ENCODE results near the gene SLC7A4.
"Not testable (repeated sequence)": the region's sequence is repeated elsewhere in the genome, so short reads cannot be mapped to it uniquely, and the experiment has no call there.

SLC7A4 gene

DNA sequence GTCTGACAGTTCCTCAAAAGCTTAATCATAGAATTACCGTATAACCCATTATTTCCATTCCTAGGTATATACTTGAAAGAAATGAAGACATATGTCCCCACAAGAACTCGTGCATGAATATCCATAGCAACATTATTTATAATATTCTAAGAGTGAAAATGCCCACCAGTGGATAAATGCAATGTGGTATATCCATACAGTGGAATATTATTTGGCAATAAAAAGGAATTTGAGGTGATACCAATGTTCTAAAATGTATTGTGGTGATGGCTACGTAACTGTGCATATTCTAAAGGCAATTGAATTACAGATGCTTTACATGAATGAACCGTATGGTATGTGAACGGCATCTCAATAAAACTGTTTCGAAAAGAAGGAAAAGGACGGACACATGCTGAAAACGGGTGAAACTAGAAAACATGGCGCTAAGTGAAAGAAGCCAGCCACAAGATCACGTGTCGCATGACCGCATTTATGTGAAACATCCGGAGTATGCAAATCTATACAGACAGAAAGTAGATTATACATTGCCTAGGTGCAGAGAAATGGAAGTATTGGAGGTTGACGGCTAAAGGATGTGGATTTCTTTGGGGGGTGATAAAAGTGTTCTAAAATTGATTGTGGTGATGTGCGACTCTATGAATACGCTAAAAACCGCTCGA is 29.4 kb upstream of the SLC7A4 start:
- not testable (repeated sequence) for DNase-seq

DNA sequence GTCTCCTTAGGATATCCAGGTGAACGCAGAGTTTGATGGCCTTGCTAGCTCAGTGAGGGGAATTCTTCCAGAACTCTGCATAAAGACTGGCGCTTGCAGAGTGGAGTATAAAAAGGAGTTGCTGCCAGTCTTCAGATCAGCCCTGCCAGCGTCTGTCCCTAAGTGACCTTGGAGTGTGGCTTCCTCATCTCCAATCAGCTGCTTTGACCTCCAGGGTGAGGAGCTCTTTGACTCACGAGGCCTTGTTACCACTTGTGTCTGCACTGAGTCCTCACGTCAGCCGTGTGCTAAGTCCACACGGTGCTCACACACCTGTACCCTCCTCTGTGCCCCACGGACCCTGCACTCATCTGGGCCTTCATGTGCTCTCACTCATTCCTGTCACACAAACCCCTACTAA is 28.0 kb upstream of the SLC7A4 start:
- DNase-seq: not testable (repeated sequence)

DNA sequence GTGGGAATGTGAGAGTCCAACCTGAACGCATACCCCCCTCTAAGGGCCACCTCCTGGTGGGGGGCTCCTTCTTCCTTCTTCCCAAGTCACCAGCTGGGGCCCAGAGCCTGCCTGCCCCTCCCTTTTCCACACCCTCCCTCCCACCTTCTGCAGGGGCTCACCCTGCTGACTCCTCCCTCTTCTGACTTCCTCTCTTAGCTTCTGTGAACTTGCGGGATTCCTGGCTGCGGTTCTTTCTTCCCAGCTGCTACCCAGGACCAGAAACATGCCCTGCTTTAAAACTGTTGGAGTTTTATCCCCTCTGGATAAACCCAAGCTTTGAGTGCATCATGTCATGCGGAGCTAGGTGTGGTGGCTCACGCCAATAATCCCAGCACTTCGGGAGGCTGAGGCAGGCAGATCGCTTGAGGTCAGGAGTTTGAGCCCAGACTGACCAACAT is 23.5 kb upstream of the SLC7A4 start:
- DNase-seq: no peak

DNA sequence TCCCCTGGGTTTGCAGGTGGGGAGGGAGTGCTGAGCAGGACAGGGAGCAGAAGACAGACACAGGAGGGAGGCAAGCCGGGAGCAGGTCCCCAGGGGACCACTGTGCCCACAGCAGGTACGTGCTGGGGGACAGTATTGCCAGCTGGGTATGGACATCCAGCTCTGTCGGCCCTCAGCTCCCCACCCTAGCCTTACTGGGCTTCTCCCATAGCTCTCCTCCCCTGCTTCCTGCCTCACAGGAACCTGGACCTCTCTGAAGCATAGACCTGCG is 23.1 kb upstream of the SLC7A4 start:
- DNase-seq: no peak

DNA sequence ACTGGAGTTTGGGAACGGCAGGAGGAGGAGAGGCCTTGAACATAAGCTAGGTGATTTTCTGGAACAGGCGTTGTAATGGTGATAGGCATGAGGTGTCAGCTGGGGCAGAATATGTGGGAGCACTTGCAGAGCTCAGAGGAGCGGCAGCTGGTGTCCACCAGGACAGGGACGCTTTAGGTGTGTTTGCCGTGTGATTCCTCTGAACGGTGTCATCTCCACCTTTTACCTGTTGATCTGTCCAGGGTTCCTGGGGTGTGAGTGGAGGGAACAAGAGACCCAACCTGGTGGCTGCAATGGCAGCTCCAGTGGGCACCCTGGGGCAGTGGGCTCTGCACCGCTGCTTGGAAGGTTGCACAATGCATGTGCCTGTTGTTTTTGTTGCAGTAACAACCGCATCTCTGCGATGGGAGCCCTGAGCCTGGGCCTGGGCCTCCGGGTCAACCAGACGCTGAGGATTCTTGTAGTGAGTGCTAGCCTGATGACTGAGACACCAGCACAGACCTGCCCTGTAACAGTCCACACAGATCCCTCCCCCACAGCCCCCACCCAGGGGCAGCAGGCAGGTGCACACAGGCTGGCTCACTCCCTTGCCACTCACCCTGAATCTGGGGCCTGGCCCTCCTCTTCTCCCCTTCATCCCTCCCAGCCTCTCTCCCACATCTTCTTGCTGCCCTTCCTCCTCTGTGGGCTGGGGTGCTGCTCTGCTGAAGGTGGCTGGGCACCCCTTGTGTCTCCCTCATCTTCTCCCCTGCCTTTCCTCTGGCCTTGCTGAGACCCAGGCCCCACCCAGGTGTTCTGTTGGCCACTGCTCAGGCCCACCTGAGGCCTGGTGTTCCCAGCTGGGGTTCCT is 22.6 kb upstream of the SLC7A4 start:
- no peak for DNase-seq

DNA sequence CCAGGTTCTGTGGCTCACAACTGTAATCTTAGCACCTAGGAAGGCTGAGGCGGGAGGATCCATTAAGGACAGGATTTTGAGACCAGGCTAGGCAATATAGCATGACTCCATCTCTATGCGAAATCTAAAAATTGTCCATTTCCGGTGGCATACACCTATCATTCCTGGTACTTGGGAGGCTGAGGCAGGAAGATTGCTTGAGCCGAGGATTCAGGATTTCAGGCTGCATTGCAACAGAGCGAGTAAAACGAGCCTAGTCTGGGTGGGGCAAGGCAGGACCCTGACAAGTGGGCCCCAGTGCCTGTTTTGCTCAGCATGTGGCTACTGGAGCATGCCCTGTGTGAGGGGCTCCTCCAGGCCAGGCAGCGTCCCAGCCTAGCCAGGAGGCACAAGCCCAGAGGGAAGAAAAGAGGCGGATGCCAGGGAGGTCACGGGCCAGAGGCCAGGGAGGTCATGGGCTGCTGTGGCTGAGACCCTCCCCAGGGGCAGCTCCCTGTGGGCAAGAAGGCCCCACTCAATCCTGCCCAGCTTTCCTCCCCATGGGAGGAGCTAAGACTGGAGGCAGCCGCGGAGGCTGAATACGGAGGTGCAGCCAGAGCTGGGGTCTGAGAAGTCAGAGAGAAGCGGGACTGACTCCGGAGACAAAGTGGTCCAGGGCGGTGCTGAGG is 21.8 kb upstream of the SLC7A4 start:
- DNase-seq: no peak

DNA sequence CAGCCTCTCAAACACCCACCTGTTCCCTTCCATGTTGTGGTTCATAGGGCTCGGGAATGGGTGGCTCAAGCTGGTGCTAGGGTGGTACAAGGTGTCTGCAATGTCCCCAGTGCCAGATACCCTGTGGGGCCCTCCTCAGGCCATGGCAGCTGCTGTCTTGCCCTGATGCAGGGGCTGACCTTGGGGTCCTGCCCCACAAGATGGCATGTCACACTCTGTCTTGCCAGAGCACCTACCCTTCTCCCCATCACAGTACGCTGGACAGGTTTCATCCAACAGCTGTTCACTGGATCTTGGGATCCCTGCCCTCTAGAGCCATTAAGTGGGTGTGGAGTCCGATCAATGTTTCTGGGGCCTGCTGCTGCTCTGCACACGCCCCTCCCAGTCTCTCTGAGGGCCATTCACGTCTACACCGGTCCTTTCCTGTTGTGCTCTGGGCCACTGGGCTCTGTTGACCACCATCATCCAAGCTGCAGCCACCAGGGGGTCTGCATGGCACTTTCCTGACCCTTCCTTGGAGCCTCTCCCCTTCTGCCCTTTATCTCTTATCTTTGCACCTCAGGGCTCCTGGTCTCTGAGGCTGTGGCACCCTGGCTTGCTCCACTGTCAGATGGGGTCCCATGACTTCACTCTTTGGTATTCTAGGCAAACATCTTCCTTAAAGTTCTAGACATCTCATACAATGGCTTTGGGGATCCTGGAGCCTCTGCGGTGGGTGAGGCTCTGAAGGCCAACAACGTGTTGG is 20.5 kb upstream of the SLC7A4 start:
- no peak for DNase-seq

DNA sequence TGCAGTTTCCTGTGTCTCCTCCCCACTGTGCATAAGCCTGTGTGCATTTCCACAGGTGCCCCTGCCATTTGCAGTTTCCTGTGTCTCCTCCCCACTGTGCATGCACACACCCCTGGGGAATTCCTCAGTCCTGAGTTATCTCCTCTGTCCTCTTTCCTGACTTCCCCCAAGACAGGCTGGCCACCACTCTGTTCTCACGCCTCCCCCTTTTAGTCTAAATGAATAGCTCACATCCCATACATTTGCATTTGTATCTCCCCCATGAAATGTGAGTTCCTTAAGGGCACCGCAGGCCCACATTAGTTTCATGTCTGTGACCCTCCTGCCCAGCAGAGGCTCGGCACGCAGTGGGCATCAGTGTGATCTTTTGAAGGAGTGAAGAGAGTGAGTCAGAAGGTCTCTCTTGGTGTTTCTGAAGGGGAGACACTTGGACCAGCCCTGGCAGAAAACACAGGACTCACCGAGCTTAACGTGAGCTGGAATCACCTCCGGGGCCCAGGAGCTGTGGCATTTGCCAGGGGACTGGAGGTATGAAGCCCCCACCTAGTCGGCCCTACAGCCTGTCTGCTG is 19.6 kb upstream of the SLC7A4 start:
- no peak for DNase-seq

DNA sequence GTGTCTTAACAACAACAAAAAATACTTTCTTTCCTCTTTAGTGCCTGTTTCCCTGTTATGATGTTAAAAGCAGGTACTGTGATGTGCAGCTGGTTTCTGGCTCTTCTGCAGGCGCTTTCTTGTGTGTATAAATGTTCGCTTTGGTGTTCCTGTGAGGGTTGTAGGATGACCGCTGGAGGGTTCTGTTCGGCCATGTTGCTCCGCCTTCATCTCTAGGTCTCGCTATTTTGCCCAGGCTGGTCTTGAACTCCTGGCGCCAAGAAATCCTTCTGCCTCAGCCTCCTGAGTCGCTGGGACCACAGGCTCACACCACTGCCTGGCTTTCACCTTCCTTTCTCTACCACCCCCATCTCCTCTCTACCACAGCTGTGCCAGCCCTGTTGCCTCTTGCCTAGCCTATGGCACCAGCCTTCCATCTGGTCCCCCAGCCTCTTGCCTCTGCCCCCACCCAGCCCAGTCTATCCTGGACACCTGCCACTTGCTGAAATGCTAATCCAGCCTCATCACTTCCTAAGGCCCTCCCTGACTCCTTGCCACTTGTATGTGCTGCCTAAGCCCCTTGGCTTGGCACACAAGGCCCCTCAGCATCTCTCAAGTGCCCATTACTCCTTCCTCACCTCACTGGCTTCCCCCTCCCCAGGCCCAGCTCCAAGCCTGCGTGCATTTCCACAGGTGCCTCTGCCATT is 18.9 kb upstream of the SLC7A4 start:
- no peak for DNase-seq

DNA sequence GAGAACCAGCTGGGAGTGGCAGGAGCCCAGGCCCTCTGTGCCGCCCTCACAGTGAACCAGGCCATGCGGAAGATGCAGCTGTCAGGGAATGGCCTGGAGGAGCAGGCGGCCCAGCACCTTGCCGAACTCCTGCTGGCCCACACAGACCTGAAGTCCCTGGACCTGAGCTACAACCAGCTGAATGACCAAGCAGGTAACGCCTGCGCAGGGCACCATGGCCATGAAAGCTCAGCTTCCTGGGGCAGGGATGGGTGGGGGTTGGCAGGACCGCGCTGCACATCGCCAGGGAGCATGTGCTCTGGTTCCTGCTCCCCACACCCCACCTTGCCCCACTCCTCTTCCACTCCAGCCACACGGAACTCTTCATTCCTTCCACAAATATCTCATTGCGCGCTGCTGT is 16.6 kb upstream of the SLC7A4 start:
- DNase-seq: not testable (repeated sequence)

DNA sequence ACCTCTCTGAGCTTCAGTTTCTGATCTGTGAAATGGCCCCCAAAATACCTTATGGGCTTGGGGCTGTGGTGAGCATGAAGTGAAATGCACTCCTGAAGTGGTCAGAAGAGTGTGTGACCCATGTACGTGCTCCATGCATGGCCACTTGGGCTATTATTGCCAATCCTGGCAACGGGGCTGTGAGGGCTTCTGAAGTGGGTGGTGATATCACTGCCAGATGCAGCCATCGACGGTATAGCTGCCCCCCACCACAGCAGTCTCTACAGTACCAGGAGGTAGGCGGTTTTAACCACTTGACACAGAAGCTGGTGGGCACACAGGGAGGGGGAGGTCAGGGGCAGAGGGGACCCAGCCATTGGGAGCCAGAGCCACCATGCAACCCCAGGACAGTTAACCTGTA is 16.1 kb upstream of the SLC7A4 start:
- not testable (repeated sequence) for DNase-seq

DNA sequence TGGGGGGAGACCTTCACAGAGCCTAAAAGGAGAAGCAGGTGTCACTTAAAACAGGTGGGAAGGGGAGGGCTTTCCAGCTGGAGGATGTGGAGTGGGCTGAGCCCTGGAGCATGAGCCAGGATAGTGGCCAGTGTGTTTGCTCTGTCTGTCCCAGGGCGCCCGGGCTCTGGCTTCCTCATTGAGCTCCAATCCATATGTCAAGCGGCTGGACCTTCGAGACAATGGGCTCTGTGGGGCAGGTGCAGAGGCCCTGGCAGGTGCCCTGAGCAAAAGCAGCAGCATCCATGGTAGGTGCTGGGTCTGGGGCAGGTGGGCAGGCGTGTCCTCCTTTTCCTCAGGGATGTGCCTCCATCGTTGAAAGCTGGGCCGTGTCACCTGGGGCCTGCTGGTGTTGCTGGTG is 15.4 kb upstream of the SLC7A4 start:
- no peak for DNase-seq

DNA sequence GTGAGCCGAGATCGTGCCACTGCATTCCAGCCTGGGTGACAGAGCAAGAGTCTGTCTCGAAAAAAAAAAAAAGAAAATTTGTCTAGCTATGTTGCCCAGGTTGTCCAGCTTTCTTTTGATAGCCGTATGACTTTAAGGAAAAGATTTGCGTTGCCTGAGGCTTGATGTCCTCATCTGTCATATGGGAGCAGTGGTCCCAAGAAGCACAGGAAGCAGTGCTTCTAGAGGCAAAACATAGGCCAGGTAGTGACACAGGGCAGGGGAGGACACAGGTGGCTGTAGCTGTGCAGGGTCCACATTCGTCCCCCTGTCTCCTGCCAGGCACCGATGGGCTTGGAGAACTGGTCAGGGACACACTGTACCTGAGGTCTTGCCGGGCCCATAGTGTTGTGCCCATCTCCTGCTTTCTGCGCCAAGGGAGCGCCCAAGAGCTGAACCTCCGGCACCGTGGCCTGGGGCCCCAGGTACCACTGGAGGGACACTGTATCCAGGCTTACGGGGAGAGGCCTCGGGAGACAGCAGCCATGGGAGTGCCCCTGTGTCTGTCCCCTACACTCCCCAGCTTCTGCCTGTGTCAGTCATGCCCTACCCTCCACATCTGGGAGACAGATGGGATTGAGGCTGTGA is 14.8 kb upstream of the SLC7A4 start:
- DNase-seq: no peak

DNA sequence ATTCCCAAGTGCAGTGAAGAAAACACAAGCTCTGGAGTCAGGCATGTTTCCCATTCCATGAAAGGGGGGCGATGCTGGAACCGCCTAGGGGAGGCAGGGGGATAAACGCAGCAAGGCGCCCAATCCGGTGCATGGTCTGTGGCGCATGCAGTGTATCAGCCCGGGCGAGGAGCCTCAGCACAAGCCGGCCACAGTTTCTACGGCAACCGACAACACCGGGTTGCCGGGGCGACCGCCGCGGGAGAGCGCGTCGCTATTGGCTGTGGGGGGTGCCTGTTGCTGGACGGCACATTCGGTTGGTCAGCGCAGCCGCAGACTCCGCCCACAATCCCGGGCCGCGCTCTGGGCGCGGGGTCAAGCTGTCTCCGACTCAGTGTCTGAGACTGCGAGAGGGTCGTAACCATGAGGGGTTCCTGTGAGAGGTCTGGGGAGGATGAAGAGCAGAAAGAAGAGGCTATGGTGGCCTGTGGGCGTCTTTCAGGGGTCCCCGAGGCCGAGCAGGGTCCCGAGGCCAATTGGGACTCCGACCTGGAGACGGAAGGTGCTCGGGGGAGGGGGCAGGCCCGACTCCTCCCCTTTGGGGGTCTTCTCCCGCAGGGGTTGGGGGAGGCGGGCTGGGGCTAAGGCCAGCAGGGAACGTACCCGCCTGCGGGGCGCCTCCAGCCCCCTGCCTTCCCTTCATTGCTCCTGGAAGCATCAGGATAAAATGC is 13.4 kb upstream of the SLC7A4 start, which contains the start of gene LRRC74B:
Gene LRRC74B (plus strand): TSS at position 362 of the 710 bp plus-strand sequence. CDS start 41 bp downstream, at position 403.
- peak; percentile 73 for DNase-seq

DNA sequence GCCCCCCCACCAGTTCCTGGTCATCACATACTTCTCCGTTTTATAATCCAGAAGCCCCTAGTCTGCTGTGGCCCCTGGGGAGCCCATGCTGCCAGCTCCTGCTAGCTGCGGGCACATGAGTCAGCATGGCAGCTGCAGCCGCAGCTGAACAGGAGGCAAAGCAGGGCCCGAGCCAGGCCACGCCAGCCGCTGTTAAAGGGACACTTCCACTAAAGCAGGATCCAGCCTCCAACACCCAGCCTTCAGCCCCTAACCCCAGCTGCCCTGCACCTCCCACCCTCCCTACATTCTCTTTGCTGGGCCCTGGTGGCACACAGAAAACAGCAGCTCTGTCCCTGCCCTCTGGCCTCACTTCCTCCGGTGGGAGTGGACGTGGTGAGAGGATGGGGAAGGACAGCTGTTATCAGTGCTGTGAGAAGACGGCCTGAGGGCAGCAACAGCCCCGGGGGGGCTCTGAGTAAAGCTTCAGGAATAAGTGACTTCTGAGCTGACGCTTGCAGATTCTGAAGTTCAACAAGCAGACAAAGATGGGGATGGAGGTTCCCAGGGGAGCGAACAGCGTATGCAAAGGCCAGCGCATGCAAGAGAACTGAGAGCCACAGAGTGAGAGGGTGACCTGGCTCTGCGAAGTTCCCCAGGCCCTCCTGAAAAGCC is 12.7 kb upstream of the SLC7A4 start:
- no peak for DNase-seq

DNA sequence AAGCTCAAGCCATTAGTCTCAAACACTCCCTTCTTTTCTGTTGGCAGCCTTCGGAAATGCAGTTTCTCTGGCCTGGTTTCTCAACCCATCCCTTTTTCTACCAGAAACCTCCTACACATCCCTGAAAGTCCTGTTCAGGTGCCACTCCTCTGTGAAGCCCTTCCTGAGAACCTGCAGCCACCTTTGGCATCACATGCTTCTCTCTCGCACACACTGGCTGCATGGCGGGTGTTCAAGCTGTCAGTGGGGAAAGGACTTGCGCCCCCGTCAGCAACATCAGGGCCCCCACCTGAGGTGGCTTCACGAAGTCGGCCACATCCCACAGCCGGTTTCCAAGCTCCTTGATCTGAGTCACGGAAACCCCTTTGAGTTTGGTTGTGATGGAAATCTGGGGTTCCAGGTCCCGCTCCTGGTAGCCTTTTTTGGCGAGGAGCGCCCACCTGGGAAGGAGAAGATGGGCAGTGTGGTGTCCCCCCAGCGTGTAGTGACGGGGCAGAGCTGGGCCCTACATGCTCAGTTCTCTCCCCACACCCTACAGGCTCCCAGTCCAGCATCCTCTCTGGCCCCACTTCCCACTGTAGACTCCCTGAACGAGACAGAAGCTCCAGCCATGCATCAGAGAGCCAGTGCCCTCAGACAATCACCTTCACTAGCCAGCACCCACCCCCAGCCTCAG is 11.6 kb upstream of the SLC7A4 start:
- no peak for DNase-seq

DNA sequence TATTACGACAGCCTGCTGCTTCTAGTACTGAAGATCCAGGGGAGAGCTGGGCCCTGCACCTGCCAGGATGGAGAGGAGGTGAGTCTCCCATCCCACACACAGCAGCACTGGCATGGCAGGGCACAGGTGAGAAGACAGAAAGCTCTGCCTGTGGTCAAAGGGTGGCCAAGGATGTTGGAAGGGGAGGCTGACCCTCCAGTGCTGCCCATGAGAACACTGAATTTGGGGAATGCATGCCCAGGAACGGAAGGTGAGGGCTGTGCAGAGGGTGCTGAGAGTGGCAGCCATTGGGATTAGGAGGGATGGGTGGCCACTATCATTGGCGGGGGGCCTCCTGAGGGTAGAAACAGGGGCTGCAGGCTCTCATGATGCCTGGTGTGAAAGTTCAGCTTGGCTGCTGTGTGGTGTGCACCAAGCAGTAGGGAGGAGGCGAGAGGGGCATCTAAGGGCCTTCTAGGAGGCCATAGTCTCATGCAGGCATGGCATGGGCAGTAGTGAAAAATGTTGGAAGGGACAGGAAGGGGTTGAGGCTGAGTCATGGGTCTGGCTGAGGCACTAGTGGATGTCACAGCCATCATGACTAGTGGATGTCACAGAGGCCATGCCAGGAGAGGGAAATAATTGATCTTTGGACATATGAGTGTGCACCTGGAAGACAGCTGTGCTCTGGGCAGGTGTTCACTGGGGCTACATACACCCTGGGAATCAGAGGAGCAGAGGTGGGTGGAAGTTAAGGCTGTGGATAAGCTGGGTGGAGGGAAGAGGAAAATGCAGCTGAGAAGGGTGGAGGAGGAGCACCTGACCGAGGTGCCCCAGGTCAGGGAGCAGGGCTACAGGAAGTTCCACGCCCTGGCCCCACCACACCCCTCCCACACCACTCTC is 10.9 kb upstream of the SLC7A4 start:
- no peak for DNase-seq

DNA sequence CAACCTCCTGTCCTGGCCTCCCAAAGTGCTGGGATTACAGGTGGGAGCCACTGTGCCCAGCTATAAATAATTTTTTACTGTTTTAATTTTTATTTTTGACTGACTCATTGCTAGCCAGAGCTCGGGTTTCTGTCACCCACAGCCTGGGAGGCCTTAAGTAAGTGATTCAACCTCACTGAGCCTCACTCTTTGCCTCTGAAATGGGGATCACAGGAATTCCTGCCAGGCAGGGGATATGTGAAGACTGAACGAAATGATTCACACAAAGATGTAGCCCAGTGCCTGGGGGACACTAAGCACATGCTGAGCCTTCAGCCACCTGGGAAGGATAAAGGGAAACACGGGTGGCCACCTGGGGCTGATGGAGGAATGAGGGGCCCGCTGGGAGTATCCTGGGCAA is 9.6 kb upstream of the SLC7A4 start:
- DNase-seq: no peak

DNA sequence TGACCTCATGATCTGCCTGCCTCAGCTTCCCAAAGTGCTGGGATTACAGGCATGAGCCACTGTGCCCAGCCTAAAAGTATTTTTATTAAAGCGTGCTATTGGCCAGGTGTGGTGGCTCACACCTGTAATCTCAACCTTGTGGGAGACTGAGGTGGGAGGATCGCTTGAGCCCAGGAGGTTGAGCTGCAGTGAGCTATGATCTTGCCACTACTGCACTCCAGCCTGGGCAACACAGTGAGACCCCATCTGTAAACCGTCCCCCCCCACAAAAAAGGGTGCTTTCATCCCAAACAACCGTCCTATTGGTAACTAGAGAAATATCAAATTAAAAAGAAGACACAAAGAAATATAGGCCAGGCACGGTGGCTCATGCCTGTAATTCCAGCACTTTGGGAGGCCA is 6.8 kb upstream of the SLC7A4 start:
- not testable (repeated sequence) for DNase-seq

Data from CD4-positive, alpha-beta T cell treated with Interleukin-6 for 4 hours (primary cell).